H1 (cell line): Measurements from ENCODE around the gene INAFM1. TPM values are rescaled to one million over a fixed set of nuclear protein-coding genes. Genes with fewer than 3 reads are reported as not detected.

Source experiments
- CTCF ChIA-PET: fragments of 300-600 bp; sonication (Branson Sonifier 250); formaldehyde crosslinking; loops from one replicate; lab custom pipeline; 2021; ENCODE audit not compliant: partially characterized antibody; lab: Charles Lee
- POLR2A ChIA-PET: fragments of 300-600 bp; sonication (Branson Sonifier 250); formaldehyde crosslinking; loops from one replicate; lab custom pipeline; 2021; ENCODE audit warnings: inconsistent platforms; ENCODE audit not compliant: partially characterized antibody; lab: Charles Lee
- DNase-seq, 2 experiments: peaks; one replicate each; pipeline versions ENCODE4 v3.0.0 to v3.0.0-alpha.2; 2010 to 2022; ENCODE audit warnings: low spot score in 2 of 2, low read depth in 1 of 2, mixed read lengths in 1 of 2
- FAIRE-seq: peaks from 2 replicates; lab custom pipeline; 2011; peaks lifted over from hg19 to GRCh38; lab: Jason Lieb, UNC
- H2AFZ ChIP-seq: 2 replicates; pipeline ENCODE4 v1.8.1; 2012; ENCODE audit warnings: low read length, inconsistent platforms
- H2AK5ac ChIP-seq: 2 replicates; pipeline ENCODE4 v1.6.1; 2013; ENCODE audit warnings: low read depth, low read length
- H2BK120ac ChIP-seq: replicated peaks from 2 replicates; pipeline ENCODE3; 2013; ENCODE audit warnings: low read depth, low read length, inconsistent platforms
- H2BK12ac ChIP-seq: 2 replicates; pipeline ENCODE4 v1.6.1; 2013; ENCODE audit warnings: low read depth, low read length
- H2BK15ac ChIP-seq: 2 replicates; pipeline ENCODE4 v1.6.1; 2013; ENCODE audit warnings: low read length
- H2BK20ac ChIP-seq: 2 replicates; pipeline ENCODE4 v1.6.1; 2013; ENCODE audit warnings: low read length
- H2BK5ac ChIP-seq: 2 replicates; pipeline ENCODE4 v1.6.1; 2013; ENCODE audit warnings: low read depth, low read length
- H3K14ac ChIP-seq: 2 replicates; pipeline ENCODE4 v1.6.1; 2013; ENCODE audit warnings: inconsistent platforms; ENCODE audit not compliant: insufficient read length
- H3K18ac ChIP-seq: 2 replicates; pipeline ENCODE4 v1.6.1; 2013; ENCODE audit warnings: low read length; ENCODE audit errors: extremely low read depth
- H3K23ac ChIP-seq: 2 replicates; pipeline ENCODE4 v1.6.1; 2013; ENCODE audit warnings: inconsistent platforms; ENCODE audit not compliant: insufficient read length
- H3K23me2 ChIP-seq: 2 replicates; pipeline ENCODE4 v1.6.1; 2013; ENCODE audit warnings: low read depth, low read length
- H3K27ac ChIP-seq: 2 replicates; pipeline ENCODE4 v1.6.1; 2011; ENCODE audit warnings: low read depth, low read length, inconsistent platforms
- H3K27me3 ChIP-seq, 4 experiments: replicated peaks in 1 of 4; 1 replicate in 1 of 4; 2 replicates in 3 of 4; pipeline versions ENCODE4 v1.6.1 to v1.8.1; 2011 to 2013; ENCODE audit warnings: low read length in 3 of 4, mild to moderate bottlenecking in 3 of 4, inconsistent platforms in 2 of 4, mixed read lengths in 2 of 4, moderate library complexity in 1 of 4; ENCODE audit not compliant: control insufficient read depth in 3 of 4, insufficient read depth in 3 of 4; ENCODE audit errors: extremely low read depth in 1 of 4
- H3K36me3 ChIP-seq, 4 experiments: 2 replicates each; pipeline versions ENCODE4 v1.6.1 to v1.8.1; 2011 to 2013; ENCODE audit warnings: mild to moderate bottlenecking in 4 of 4, low read length in 3 of 4, moderate library complexity in 2 of 4, control low read depth in 1 of 4, inconsistent platforms in 1 of 4; ENCODE audit not compliant: insufficient read depth in 4 of 4, control insufficient read depth in 2 of 4
- H3K4ac ChIP-seq: replicated peaks from 2 replicates; pipeline ENCODE3; 2013; ENCODE audit warnings: low read length, low read depth, mixed read lengths, inconsistent platforms; ENCODE audit not compliant: insufficient read length
- H3K4me1 ChIP-seq, 4 experiments: replicated peaks in 1 of 4; 1 replicate in 1 of 4; 2 replicates in 3 of 4; pipeline versions ENCODE4 v1.6.1 to v1.8.1; 2011 to 2013; ENCODE audit warnings: low read length in 3 of 4, inconsistent platforms in 2 of 4, mixed read lengths in 1 of 4; ENCODE audit not compliant: insufficient read depth in 4 of 4, control insufficient read depth in 3 of 4
- H3K4me2 ChIP-seq, 2 experiments: 2 replicates each; pipeline versions ENCODE4 v1.6.1 to v1.8.1; 2011 to 2013; ENCODE audit warnings: low read depth in 2 of 2, low read length in 2 of 2, control low read depth in 1 of 2, inconsistent platforms in 1 of 2, mild to moderate bottlenecking in 1 of 2; ENCODE audit not compliant: insufficient read depth in 1 of 2
- H3K4me3 ChIP-seq, 4 experiments: fragments of 200-600, 300-600 bp in 1 of 4; sonication (generic), shearing (Covaris generic), sonication (Bioruptor Twin) in 1 of 4; 2 replicates each; pipeline versions ENCODE4 v1.5.1 to v1.8.1; 2011 to 2016; ENCODE audit warnings: low read length in 4 of 4, low read depth in 3 of 4, control low read depth in 2 of 4, inconsistent platforms in 2 of 4, mild to moderate bottlenecking in 2 of 4, mixed read lengths in 1 of 4, moderate library complexity in 1 of 4; ENCODE audit not compliant: insufficient read depth in 2 of 4; ENCODE audit errors: extremely low read depth in 1 of 4
- H3K56ac ChIP-seq: replicated peaks from 2 replicates; pipeline ENCODE3; 2013; ENCODE audit warnings: low read depth, mild to moderate bottlenecking, mixed read lengths, low read length, inconsistent platforms; ENCODE audit not compliant: insufficient read length
- H3K79me1 ChIP-seq: 2 replicates; pipeline ENCODE4 v1.6.1; 2013; ENCODE audit warnings: low read depth, low read length, control low read depth
- H3K79me2 ChIP-seq, 2 experiments: 2 replicates each; pipeline versions ENCODE4 v1.6.1 to v1.8.1; 2012 to 2013; ENCODE audit warnings: low read length in 2 of 2, mild to moderate bottlenecking in 2 of 2, inconsistent platforms in 1 of 2; ENCODE audit not compliant: insufficient read depth in 2 of 2, control insufficient read depth in 1 of 2
- H3K9ac ChIP-seq, 4 experiments: replicated peaks in 1 of 4; 1 replicate in 1 of 4; 2 replicates in 3 of 4; pipeline versions ENCODE4 v1.6.1 to v1.8.1; 2011 to 2013; ENCODE audit warnings: low read depth in 3 of 4, low read length in 3 of 4, control low read depth in 2 of 4, mild to moderate bottlenecking in 2 of 4, moderate library complexity in 2 of 4, inconsistent platforms in 1 of 4; ENCODE audit errors: extremely low read depth in 1 of 4
- H3K9me3 ChIP-seq, 2 experiments: 2 replicates each; pipeline versions ENCODE4 v1.6.1 to v1.8.1; 2012 to 2013; ENCODE audit warnings: mild to moderate bottlenecking in 2 of 2, moderate library complexity in 2 of 2, control low read depth in 1 of 2, inconsistent platforms in 1 of 2, low read depth in 1 of 2, low read length in 1 of 2, mixed read lengths in 1 of 2; ENCODE audit not compliant: insufficient read depth in 2 of 2
- H4K20me1 ChIP-seq, 2 experiments: replicated peaks in 1 of 2; 2 replicates each; pipeline versions ENCODE3 to v1.8.1; 2011 to 2013; ENCODE audit warnings: inconsistent platforms in 2 of 2, low read length in 2 of 2, mild to moderate bottlenecking in 1 of 2; ENCODE audit not compliant: insufficient read depth in 2 of 2, control insufficient read depth in 1 of 2
- H4K5ac ChIP-seq: 2 replicates; pipeline ENCODE4 v1.6.1; 2013; ENCODE audit warnings: low read length, low read depth, mixed read lengths, inconsistent platforms; ENCODE audit not compliant: insufficient read length
- H4K8ac ChIP-seq: 2 replicates; pipeline ENCODE4 v1.8.0; 2013; ENCODE audit warnings: mild to moderate bottlenecking, moderate library complexity, low read length, inconsistent platforms; ENCODE audit not compliant: insufficient read depth; ENCODE audit errors: extremely low read depth
- H4K91ac ChIP-seq: replicated peaks from 2 replicates; pipeline ENCODE3; 2013; ENCODE audit warnings: low read length, mixed read lengths, inconsistent platforms; ENCODE audit not compliant: insufficient read length
- CBX8 ChIP-seq: fragments of 300-800, 300-1000 bp; sonication (generic); IDR thresholded peaks from 2 replicates; pipeline ENCODE4 v1.7.1; 2016; ENCODE audit warnings: low read depth, low read length, borderline replicate concordance
- E2F6 ChIP-seq: IDR thresholded peaks from 2 replicates; pipeline ENCODE4 v1.6.1; 2012; ENCODE audit warnings: inconsistent platforms
- EP300 ChIP-seq, 2 experiments: IDR thresholded peaks; 1 replicate in 1 of 2; 2 replicates in 1 of 2; pipeline ENCODE4 v1.6.1; 2011 to 2012; ENCODE audit warnings: low read depth in 2 of 2, low read length in 2 of 2, mild to moderate bottlenecking in 2 of 2, borderline replicate concordance in 1 of 2, inconsistent platforms in 1 of 2, moderate library complexity in 1 of 2
- KDM1A ChIP-seq: fragments of 200-600, 300-600 bp; sonication (generic); IDR thresholded peaks from 2 replicates; pipeline ENCODE4 v1.7.1; 2016; ENCODE audit warnings: mild to moderate bottlenecking, low read length, borderline replicate concordance
- SAP30 ChIP-seq: fragments of 300-600 bp; sonication (generic); IDR thresholded peaks from 2 replicates; pipeline ENCODE4 v1.7.1; 2012; ENCODE audit warnings: low read length, moderate library complexity, mild to moderate bottlenecking, inconsistent platforms; ENCODE audit not compliant: insufficient read depth, insufficient replicate concordance
- WGBS, 2 experiments: shearing (Covaris generic) in 1 of 2; methylation state at CpG; one replicate each; pipeline versions ENCODE4 v1.1.6 to v1.1.7; 2013 to 2015; ENCODE audit warnings: low lambda C conversion rate in 2 of 2, mixed read lengths in 2 of 2, inconsistent platforms in 1 of 2, low coverage in 1 of 2, missing lambda C conversion rate in 1 of 2; ENCODE audit not compliant: insufficient replicate concordance in 2 of 2, insufficient coverage in 1 of 2, insufficient read length in 1 of 2; ENCODE audit errors: extremely low coverage in 1 of 2, missing lambda C conversion rate in 1 of 2; 5-methylcytosine and 5-hydroxymethylcytosine counted together
- polyA plus RNA-seq, 7 experiments: library from polyadenylated mRNA; depleted of rRNA in 3 of 7; stranded (reverse) in 5 of 7; unstranded in 2 of 7; fragments of >200 nt in 5 of 7; fragments of 200-250 nt in 2 of 7; gene quantifications; 1 replicate in 5 of 7; 2 replicates in 1 of 7; 4 replicates in 1 of 7; pipeline versions ENCODE4 v1.2.1 to v1.2.3, GENCODE V29; 2011 to 2013; ENCODE audit warnings: missing spikeins in 2 of 7, mixed read lengths in 2 of 7
- total RNA-seq: library from RNA; stranded (reverse); fragmentation: NEBNext Ultra II Directional; extraction: Animal tissue kit (Norgen Biotek cat#: 25700); gene quantifications from 2 replicates; pipeline ENCODE4 v1.2.1, GENCODE V29; 2021

INAFM1 gene
- total and polyA plus RNA-seq, 2 of the 8 experiments (the other 6 are each of a cell fraction or from before 2014, with no cell fraction given) = 2.6 to 3.4 TPM

- Histone ChIP-seq H3K79me2 (no peaks in the 10 kb centered on the region), H2BK15ac (no peak overlapping the region), H3K36me3 (no peaks in the 10 kb centered on the region), H2AK5ac (no peak overlapping the region), H4K91ac (no peak overlapping the region), H3K79me1 (no peaks in the 10 kb centered on the region), H2BK20ac (no peak overlapping the region), H3K4me2 (no peak overlapping the region), H3K18ac (no peak overlapping the region), H3K4me1 (peaks cover 0 to 2% (median 0%) of the 10 kb centered on the region in 4 experiments; a peak in 2 of 7 replicates), H2AFZ (no peak overlapping the region), H3K23ac (no peak overlapping the region), H3K23me2 (no peaks in the 10 kb centered on the region), H3K27me3 (no peaks in the 10 kb centered on the region), H2BK5ac (no peak overlapping the region), H4K20me1 (no peaks in the 10 kb centered on the region), H3K27ac (no peak overlapping the region), H2BK12ac (no peak overlapping the region), H3K9ac (no peak overlapping the region), H3K14ac (no peak overlapping the region), H4K5ac (no peak overlapping the region), H2BK120ac (no peak overlapping the region), H3K56ac (no peak overlapping the region), H3K9me3 (no peaks in the 10 kb centered on the region), H4K8ac (no peak overlapping the region; the same call in 1 of the 2 replicates), H3K4me3 (no peak overlapping the region), H3K4ac (no peak overlapping the region)
- TF ChIP-seq KDM1A (0 out of 2 replicates have a peak, but pooled peaks have one; percentile 31), E2F6 (no peak), CBX8 (no peak), SAP30 (no peak), EP300 (IDR thresholded peaks at IDR 0.05; ENCODE audit: borderline replicate concordance in 1 of 2, low read depth in 2 of 2, low read length in 2 of 2) (no peak)
- ChIA-PET CTCF (interaction anchor here (0.6 to 3.7 kb wide), 8 partner anchors 12 to 151 kb away, joined by 3 to 32 read pairs (median 6); no protein-coding TSS in a partner anchor), POLR2A (interaction anchor here (0.6 kb wide), 1 partner anchor 492 kb away, joined by 3 read pairs; no protein-coding TSS in a partner anchor)
- WGBS, 2 experiments = 89% methylated on average over 3 of the region's 3 CpGs; no CpG with 5 or more reads in 1 of the 2 experiments
- no peak for FAIRE-seq
- no peak for DNase-seq
Measured at GRCh38 chr19:47306303-47306702, 31.6 kb downstream of the INAFM1 start.
